Measurements from ENCODE around the gene RPS6KB1.
"Not testable (repeated sequence)": the region's sequence is repeated elsewhere in the genome, so short reads cannot be mapped to it uniquely, and the experiment has no call there.

RPS6KB1 gene

GRCh38 chr17:59963738-59964481 is 71.0 kb downstream of the RPS6KB1 start:
- TF ChIP-seq CTCF (conservative IDR thresholded peaks at IDR 0.05; ENCODE audit: low read depth, low read length) = no peak

GRCh38 chr17:59964482-59965328 is 71.8 kb downstream of the RPS6KB1 start, which contains the start of gene RNFT1:
RNFT1 (minus strand) TSS chr17:59964740; CDS start chr17:59964663, 77 bp downstream.
- DNase-seq (ENCODE audit: low read depth) = peak; percentile 87
- H3K4me3 ChIP-seq (ENCODE audit: low read depth, low read length) = peak within 1 kb of the TSS; percentile 97
- no peak for TF ChIP-seq CTCF (conservative IDR thresholded peaks at IDR 0.05; ENCODE audit: low read depth, low read length)

More at GRCh38 chr17:59963738-59964481, 71.0 kb downstream of the RPS6KB1 start:
- peak; percentile 73 for DNase-seq (ENCODE audit: low read depth)
- H3K4me3 ChIP-seq (ENCODE audit: low read depth, low read length) = peak overlapping the region; percentile 97

GRCh38 chr17:59971771-59972170 is 78.8 kb downstream of the RPS6KB1 start:
- H3K4me3 ChIP-seq (ENCODE audit: low read depth, low read length) = not testable (repeated sequence)

GRCh38 chr17:59972778-59973177 is 79.9 kb downstream of the RPS6KB1 start:
- no peak for TF ChIP-seq CTCF (conservative IDR thresholded peaks at IDR 0.05; ENCODE audit: low read depth, low read length)
- H3K4me3 ChIP-seq (ENCODE audit: low read depth, low read length) = no peak overlapping the region
- peak; percentile 65 for DNase-seq (ENCODE audit: low read depth)

More at GRCh38 chr17:59971771-59972170, 78.8 kb downstream of the RPS6KB1 start:
- not testable (repeated sequence) for DNase-seq (ENCODE audit: low read depth)

- H3K4me3 ChIP-seq (ENCODE audit: low read depth, low read length); DNase-seq (ENCODE audit: low read depth): not testable (repeated sequence)
These were observed 80.6 kb downstream of the RPS6KB1 start for GRCh38 chr17:59973483-59973882.

GRCh38 chr17:59975166-59975565 is 82.2 kb downstream of the RPS6KB1 start:
- H3K4me3 ChIP-seq (ENCODE audit: low read depth, low read length); DNase-seq (ENCODE audit: low read depth): not testable (repeated sequence)

- not testable (repeated sequence) for DNase-seq (ENCODE audit: low read depth); H3K4me3 ChIP-seq (ENCODE audit: low read depth, low read length)
These were observed 103.7 kb downstream of the RPS6KB1 start for GRCh38 chr17:59996608-59997007.
